ENCODE measurements around the gene NOTCH1. TPM values are rescaled to one million over a fixed set of nuclear protein-coding genes. Genes with fewer than 3 reads are reported as not detected.
A peak's percentile ranks its signal among the peaks of the same experiment; 100 is the strongest.

NOTCH1 gene
- total and polyA plus RNA-seq, 2 donors = 19.7 to 25.6 TPM

- DNase-seq (ENCODE audit: extremely low spot score) = no peak
- no peak overlapping the region for H3K27ac ChIP-seq (ENCODE audit: low read depth)
- H3K36me3 ChIP-seq (ENCODE audit: insufficient read depth) = peaks cover 2% of the 10 kb centered on the region
- 91% methylated on average over 59 of the region's 59 CpGs for WGBS
- no peak overlapping the region for H3K4me3 ChIP-seq (ENCODE audit: low read depth, low read length)
- no peaks in the 10 kb centered on the region for H3K4me1 ChIP-seq (ENCODE audit: insufficient read depth)
Observed at GRCh38 chr9:136522314-136523237, 23.3 kb downstream of the NOTCH1 start.

- 76% methylated on average over 10 of the region's 10 CpGs for WGBS
- no peaks in the 10 kb centered on the region for H3K4me1 ChIP-seq (ENCODE audit: insufficient read depth)
- H3K4me3 ChIP-seq (ENCODE audit: low read depth, low read length) = no peak overlapping the region
- no peak for DNase-seq (ENCODE audit: extremely low spot score)
- H3K36me3 ChIP-seq (ENCODE audit: insufficient read depth) = peaks cover 3% of the 10 kb centered on the region
- no peak overlapping the region for H3K27ac ChIP-seq (ENCODE audit: low read depth)
Observed at GRCh38 chr9:136521537-136521936, 24.3 kb downstream of the NOTCH1 start.

GRCh38 chr9:136520053-136520540, 25.8 kb downstream of the NOTCH1 start:
- Histone ChIP-seq H3K36me3 (ENCODE audit: insufficient read depth) (peaks cover 9% of the 10 kb centered on the region), H3K27ac (ENCODE audit: low read depth) (no peak overlapping the region)

GRCh38 chr9:136519263-136520052, 26.4 kb downstream of the NOTCH1 start:
- peaks cover 10% of the 10 kb centered on the region for H3K36me3 ChIP-seq (ENCODE audit: insufficient read depth)
- 89% methylated on average over 32 of the region's 32 CpGs for WGBS
- H3K4me3 ChIP-seq (ENCODE audit: low read depth, low read length) = no peak overlapping the region
- H3K27ac ChIP-seq (ENCODE audit: low read depth) = no peak overlapping the region
- DNase-seq (ENCODE audit: extremely low spot score) = no peak
- no peaks in the 10 kb centered on the region for H3K4me1 ChIP-seq (ENCODE audit: insufficient read depth)

More at GRCh38 chr9:136520053-136520540, 25.8 kb downstream of the NOTCH1 start:
- DNase-seq (ENCODE audit: extremely low spot score) = no peak
- 91% methylated on average over 20 of the region's 20 CpGs for WGBS
- Histone ChIP-seq H3K4me1 (ENCODE audit: insufficient read depth) (no peaks in the 10 kb centered on the region), H3K4me3 (ENCODE audit: low read depth, low read length) (no peak overlapping the region)

- no peak for DNase-seq (ENCODE audit: extremely low spot score)
- Histone ChIP-seq H3K4me3 (ENCODE audit: low read depth, low read length) (no peak overlapping the region), H3K36me3 (ENCODE audit: insufficient read depth) (peaks cover 10% of the 10 kb centered on the region), H3K27ac (ENCODE audit: low read depth) (no peak overlapping the region), H3K4me1 (ENCODE audit: insufficient read depth) (no peaks in the 10 kb centered on the region)
- 93% methylated on average over 18 of the region's 18 CpGs for WGBS
Observed at GRCh38 chr9:136518623-136519022, 27.2 kb downstream of the NOTCH1 start.

- peaks cover 10% of the 10 kb centered on the region for H3K36me3 ChIP-seq (ENCODE audit: insufficient read depth)
- H3K4me1 ChIP-seq (ENCODE audit: insufficient read depth) = no peaks in the 10 kb centered on the region
- no peak overlapping the region for H3K27ac ChIP-seq (ENCODE audit: low read depth)
- 90% methylated on average over 17 of the region's 17 CpGs for WGBS
- H3K4me3 ChIP-seq (ENCODE audit: low read depth, low read length) = no peak overlapping the region
- DNase-seq (ENCODE audit: extremely low spot score) = no peak
Observed at GRCh38 chr9:136517950-136518349, 27.9 kb downstream of the NOTCH1 start.

- peaks cover 11% of the 10 kb centered on the region for H3K36me3 ChIP-seq (ENCODE audit: insufficient read depth)
- no peak overlapping the region for H3K27ac ChIP-seq (ENCODE audit: low read depth)
- no peak overlapping the region for H3K4me3 ChIP-seq (ENCODE audit: low read depth, low read length)
- DNase-seq (ENCODE audit: extremely low spot score) = no peak
- 89% methylated on average over 37 of the region's 37 CpGs for WGBS
- no peaks in the 10 kb centered on the region for H3K4me1 ChIP-seq (ENCODE audit: insufficient read depth)
Observed at GRCh38 chr9:136517012-136517743, 28.7 kb downstream of the NOTCH1 start.

- Histone ChIP-seq H3K4me3 (ENCODE audit: low read depth, low read length) (no peak overlapping the region), H3K4me1 (ENCODE audit: insufficient read depth) (no peaks in the 10 kb centered on the region), H3K36me3 (ENCODE audit: insufficient read depth) (peaks cover 16% of the 10 kb centered on the region), H3K27ac (ENCODE audit: low read depth) (no peak overlapping the region)
- 78% methylated on average over 19 of the region's 19 CpGs for WGBS
- no peak for DNase-seq (ENCODE audit: extremely low spot score)
Observed at GRCh38 chr9:136516191-136516654, 29.6 kb downstream of the NOTCH1 start.

- H3K36me3 ChIP-seq (ENCODE audit: insufficient read depth) = peaks cover 19% of the 10 kb centered on the region
- H3K4me3 ChIP-seq (ENCODE audit: low read depth, low read length) = no peak overlapping the region
- WGBS = 95% methylated on average over 28 of the region's 28 CpGs
- H3K4me1 ChIP-seq (ENCODE audit: insufficient read depth) = no peaks in the 10 kb centered on the region
- DNase-seq (ENCODE audit: extremely low spot score) = no peak
- no peak overlapping the region for H3K27ac ChIP-seq (ENCODE audit: low read depth)
Observed at GRCh38 chr9:136515276-136515675, 30.6 kb downstream of the NOTCH1 start.

- Histone ChIP-seq H3K27ac (ENCODE audit: low read depth) (no peak overlapping the region), H3K36me3 (ENCODE audit: insufficient read depth) (peaks cover 21% of the 10 kb centered on the region), H3K4me1 (ENCODE audit: insufficient read depth) (no peaks in the 10 kb centered on the region), H3K4me3 (ENCODE audit: low read depth, low read length) (no peak overlapping the region)
- no peak for DNase-seq (ENCODE audit: extremely low spot score)
- 93% methylated on average over 29 of the region's 29 CpGs for WGBS
Observed at GRCh38 chr9:136514022-136514714, 31.7 kb downstream of the NOTCH1 start.

- Histone ChIP-seq H3K4me1 (ENCODE audit: insufficient read depth) (no peaks in the 10 kb centered on the region), H3K36me3 (ENCODE audit: insufficient read depth) (peaks cover 21% of the 10 kb centered on the region), H3K4me3 (ENCODE audit: low read depth, low read length) (no peak overlapping the region), H3K27ac (ENCODE audit: low read depth) (no peak overlapping the region)
- 94% methylated on average over 16 of the region's 16 CpGs for WGBS
- no peak for DNase-seq (ENCODE audit: extremely low spot score)
Observed at GRCh38 chr9:136513191-136513590, 32.7 kb downstream of the NOTCH1 start.

- Histone ChIP-seq H3K27ac (ENCODE audit: low read depth) (peak overlapping the region; percentile 35), H3K36me3 (ENCODE audit: insufficient read depth) (peaks cover 21% of the 10 kb centered on the region), H3K4me3 (ENCODE audit: low read depth, low read length) (no peak overlapping the region), H3K4me1 (ENCODE audit: insufficient read depth) (no peaks in the 10 kb centered on the region)
- DNase-seq (ENCODE audit: extremely low spot score) = no peak
- 85% methylated on average over 13 of the region's 13 CpGs for WGBS
Observed at GRCh38 chr9:136512651-136513071, 33.2 kb downstream of the NOTCH1 start.

Data from urinary bladder (tissue), 4 donors.